Chondrocyte (in vitro differentiated cells): ENCODE measurements around the gene PDLIM5. TPM values are rescaled to one million over a fixed set of nuclear protein-coding genes. Genes with fewer than 3 reads are reported as not detected.

ENCODE experiments used
- DNase-seq: peaks from one replicate; pipeline ENCODE4 v3.0.0; 2021; ENCODE audit warnings: mixed read lengths, low spot score
- H3K27ac Mint-ChIP-seq: one replicate; pipeline ENCODE4 v1.8.0; 2021; ENCODE audit warnings: mild to moderate bottlenecking, moderate library complexity, mixed read lengths; ENCODE audit not compliant: unreplicated experiment
- H3K27me3 Mint-ChIP-seq: 2 replicates; pipeline ENCODE4 v1.8.0; 2021; ENCODE audit warnings: low read depth, mixed read lengths
- H3K36me3 Mint-ChIP-seq: 2 replicates; pipeline ENCODE4 v1.8.0; 2021; ENCODE audit warnings: low read depth, mixed read lengths
- H3K4me1 Mint-ChIP-seq: 2 replicates; pipeline ENCODE4 v1.8.0; 2021; ENCODE audit warnings: low read depth, mild to moderate bottlenecking, mixed read lengths
- H3K4me3 Mint-ChIP-seq: one replicate; pipeline ENCODE4 v1.8.0; 2021; ENCODE audit warnings: mild to moderate bottlenecking, moderate library complexity, mixed read lengths; ENCODE audit not compliant: unreplicated experiment
- H3K9me3 Mint-ChIP-seq: 2 replicates; pipeline ENCODE4 v1.8.0; 2021; ENCODE audit warnings: low read depth, mixed read lengths
- total RNA-seq: library from RNA; stranded (reverse); gene quantifications from 3 replicates; pipeline ENCODE4 v1.2.1, GENCODE V29; 2021
- TF ChIP-seq, protein P1 (sequence below): fragments of 200-600 bp; sonication (generic); IDR thresholded peaks from 2 replicates; pipeline ENCODE4 v1.5.0; 2021; ENCODE audit warnings: antibody characterized with exemption, mild to moderate bottlenecking, moderate library complexity

PDLIM5 gene
- total RNA-seq, 1 donor from 2014 or later: 329 TPM

DNA sequence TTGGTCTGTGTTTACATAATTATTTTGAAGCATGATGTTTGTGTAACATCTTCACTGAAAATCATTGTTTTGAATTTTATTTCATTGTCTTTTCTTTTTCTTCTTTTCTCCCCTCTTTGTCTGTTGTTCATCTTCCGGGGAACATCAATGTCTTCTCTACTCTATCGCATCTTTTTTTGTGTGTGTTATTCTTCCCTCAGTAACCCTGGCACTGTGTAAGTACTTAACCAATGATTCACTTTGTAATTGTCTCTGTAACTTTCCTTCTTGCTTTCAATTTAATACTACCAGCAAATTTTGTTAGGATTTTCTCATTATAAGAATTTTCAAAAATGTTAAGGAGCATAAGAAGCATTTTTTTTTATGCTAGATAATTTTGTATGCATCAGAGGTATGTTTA, 130.8 kb downstream of the PDLIM5 start:
- Mint-ChIP-seq H3K9me3 (no peaks in the 10 kb centered on the region), H3K27ac (peak overlapping the region; percentile 27), H3K27me3 (no peaks in the 10 kb centered on the region), H3K4me1 (peaks cover 35% of the 10 kb centered on the region), H3K4me3 (no peak overlapping the region), H3K36me3 (peaks cover 9% of the 10 kb centered on the region)
- TF ChIP-seq, protein P1, sequence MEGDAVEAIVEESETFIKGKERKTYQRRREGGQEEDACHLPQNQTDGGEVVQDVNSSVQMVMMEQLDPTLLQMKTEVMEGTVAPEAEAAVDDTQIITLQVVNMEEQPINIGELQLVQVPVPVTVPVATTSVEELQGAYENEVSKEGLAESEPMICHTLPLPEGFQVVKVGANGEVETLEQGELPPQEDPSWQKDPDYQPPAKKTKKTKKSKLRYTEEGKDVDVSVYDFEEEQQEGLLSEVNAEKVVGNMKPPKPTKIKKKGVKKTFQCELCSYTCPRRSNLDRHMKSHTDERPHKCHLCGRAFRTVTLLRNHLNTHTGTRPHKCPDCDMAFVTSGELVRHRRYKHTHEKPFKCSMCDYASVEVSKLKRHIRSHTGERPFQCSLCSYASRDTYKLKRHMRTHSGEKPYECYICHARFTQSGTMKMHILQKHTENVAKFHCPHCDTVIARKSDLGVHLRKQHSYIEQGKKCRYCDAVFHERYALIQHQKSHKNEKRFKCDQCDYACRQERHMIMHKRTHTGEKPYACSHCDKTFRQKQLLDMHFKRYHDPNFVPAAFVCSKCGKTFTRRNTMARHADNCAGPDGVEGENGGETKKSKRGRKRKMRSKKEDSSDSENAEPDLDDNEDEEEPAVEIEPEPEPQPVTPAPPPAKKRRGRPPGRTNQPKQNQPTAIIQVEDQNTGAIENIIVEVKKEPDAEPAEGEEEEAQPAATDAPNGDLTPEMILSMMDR: no peak
- DNase-seq: no peak

GRCh38 chr4:94583914-94584641, 132.3 kb downstream of the PDLIM5 start:
- H3K4me3 Mint-ChIP-seq: no peak overlapping the region
- H3K9me3 Mint-ChIP-seq: no peaks in the 10 kb centered on the region
- no peak overlapping the region for H3K27ac Mint-ChIP-seq
- TF ChIP-seq, protein P1: no peak
- H3K4me1 Mint-ChIP-seq: peaks cover 39% of the 10 kb centered on the region
- DNase-seq: no peak
- H3K36me3 Mint-ChIP-seq: peaks cover 14% of the 10 kb centered on the region
- H3K27me3 Mint-ChIP-seq: no peaks in the 10 kb centered on the region

- Mint-ChIP-seq H3K27ac (peak overlapping the region; percentile 78), H3K9me3 (no peaks in the 10 kb centered on the region), H3K4me3 (no peak overlapping the region), H3K4me1 (peaks cover 44% of the 10 kb centered on the region), H3K27me3 (no peaks in the 10 kb centered on the region), H3K36me3 (peaks cover 31% of the 10 kb centered on the region)
- DNase-seq: no peak
- TF ChIP-seq, protein P1: no peak
Observed at GRCh38 chr4:94588896-94589693, 137.4 kb downstream of the PDLIM5 start.

DNA sequence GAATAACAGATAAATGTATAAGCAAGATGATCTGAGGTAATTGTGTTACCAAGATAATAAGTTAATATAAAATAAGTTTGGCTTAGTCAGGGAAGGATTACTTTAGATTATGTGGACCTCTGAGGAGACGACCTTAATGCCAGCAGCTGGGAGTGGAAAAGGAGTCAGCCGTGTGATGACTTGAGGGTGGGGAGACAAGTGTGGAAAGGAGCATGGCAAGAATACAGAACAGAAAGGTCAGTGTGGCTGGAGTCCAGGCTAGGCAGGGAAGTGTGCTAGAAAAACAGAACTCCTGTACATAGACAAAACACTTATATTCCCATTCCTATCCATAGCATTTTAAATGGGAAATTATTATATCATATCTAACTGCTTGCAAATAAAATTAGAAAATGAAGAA, 138.8 kb downstream of the PDLIM5 start:
- TF ChIP-seq, protein P1: no peak
- H3K9me3 Mint-ChIP-seq: no peaks in the 10 kb centered on the region
- no peak overlapping the region for H3K4me3 Mint-ChIP-seq
- peak overlapping the region; percentile 67 for H3K27ac Mint-ChIP-seq
- no peaks in the 10 kb centered on the region for H3K27me3 Mint-ChIP-seq
- DNase-seq: no peak
- H3K4me1 Mint-ChIP-seq: peaks cover 46% of the 10 kb centered on the region
- peaks cover 31% of the 10 kb centered on the region for H3K36me3 Mint-ChIP-seq

- H3K9me3 Mint-ChIP-seq: no peaks in the 10 kb centered on the region
- H3K4me3 Mint-ChIP-seq: no peak overlapping the region
- H3K27me3 Mint-ChIP-seq: no peaks in the 10 kb centered on the region
- TF ChIP-seq, protein P1: no peak
- peaks cover 29% of the 10 kb centered on the region for H3K36me3 Mint-ChIP-seq
- DNase-seq: no peak
- no peak overlapping the region for H3K27ac Mint-ChIP-seq
- H3K4me1 Mint-ChIP-seq: peaks cover 53% of the 10 kb centered on the region
Observed at GRCh38 chr4:94591289-94591688, 139.5 kb downstream of the PDLIM5 start.
